ENCODE data around the gene SHROOM4.

- TF ChIP-seq POLR2A (IDR thresholded peaks at IDR 0.05) (no peak), CTCF (IDR thresholded peaks at IDR 0.05) (no peak)
Measured at GRCh38 chrX:50684871-50685270, 129.1 kb downstream of the SHROOM4 start.

All from esophagus squamous epithelium (tissue), 4 donors.